Measurements from ENCODE around the gene CARS2. TPM values are rescaled to one million over a fixed set of nuclear protein-coding genes. Genes with fewer than 3 reads are reported as not detected.

The CARS2 gene
- total RNA-seq, 1 donor from 2014 or later = 57.1 TPM

DNA sequence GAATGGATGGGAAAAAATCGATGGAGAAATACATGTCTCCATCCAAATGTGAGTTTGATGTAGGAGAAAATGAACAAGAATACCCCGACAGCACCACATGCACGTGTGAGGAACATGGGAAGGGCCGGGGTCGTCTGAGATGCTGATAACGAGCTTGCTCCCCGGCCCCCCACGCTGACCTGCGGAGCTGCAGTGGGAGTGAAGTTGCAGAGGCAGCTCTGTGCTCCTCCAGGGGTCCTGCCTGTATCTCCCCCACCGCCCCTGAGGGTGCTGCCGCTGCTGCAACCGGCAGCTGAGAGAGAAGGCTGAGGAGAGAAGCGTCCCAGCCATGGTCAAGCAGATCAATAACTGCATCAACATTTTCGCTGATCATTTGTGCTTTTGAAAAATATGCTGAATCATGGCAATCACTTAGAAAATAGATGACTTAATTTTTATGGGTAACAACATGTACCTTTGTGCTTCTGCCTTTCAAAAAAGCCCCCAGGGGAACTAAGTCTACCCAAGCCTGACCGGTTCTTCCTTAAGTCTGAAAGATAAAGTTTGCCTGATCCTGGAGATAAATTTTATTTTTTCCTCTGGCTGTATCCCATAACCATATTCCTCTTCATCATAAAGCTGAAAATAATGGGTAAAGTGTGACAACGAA lies 108.8 kb downstream of the CARS2 start:
- Mint-ChIP-seq H3K4me3 (ENCODE audit: unreplicated experiment) (no peak overlapping the region), H3K4me1 (ENCODE audit: unreplicated experiment) (peaks cover 23% of the 10 kb centered on the region), H3K9me3 (ENCODE audit: unreplicated experiment) (no peaks in the 10 kb centered on the region), H3K27me3 (ENCODE audit: unreplicated experiment) (no peaks in the 10 kb centered on the region), H3K27ac (ENCODE audit: unreplicated experiment) (no peak overlapping the region), H3K36me3 (ENCODE audit: unreplicated experiment) (no peaks in the 10 kb centered on the region)
- TF ChIP-seq, protein P1, sequence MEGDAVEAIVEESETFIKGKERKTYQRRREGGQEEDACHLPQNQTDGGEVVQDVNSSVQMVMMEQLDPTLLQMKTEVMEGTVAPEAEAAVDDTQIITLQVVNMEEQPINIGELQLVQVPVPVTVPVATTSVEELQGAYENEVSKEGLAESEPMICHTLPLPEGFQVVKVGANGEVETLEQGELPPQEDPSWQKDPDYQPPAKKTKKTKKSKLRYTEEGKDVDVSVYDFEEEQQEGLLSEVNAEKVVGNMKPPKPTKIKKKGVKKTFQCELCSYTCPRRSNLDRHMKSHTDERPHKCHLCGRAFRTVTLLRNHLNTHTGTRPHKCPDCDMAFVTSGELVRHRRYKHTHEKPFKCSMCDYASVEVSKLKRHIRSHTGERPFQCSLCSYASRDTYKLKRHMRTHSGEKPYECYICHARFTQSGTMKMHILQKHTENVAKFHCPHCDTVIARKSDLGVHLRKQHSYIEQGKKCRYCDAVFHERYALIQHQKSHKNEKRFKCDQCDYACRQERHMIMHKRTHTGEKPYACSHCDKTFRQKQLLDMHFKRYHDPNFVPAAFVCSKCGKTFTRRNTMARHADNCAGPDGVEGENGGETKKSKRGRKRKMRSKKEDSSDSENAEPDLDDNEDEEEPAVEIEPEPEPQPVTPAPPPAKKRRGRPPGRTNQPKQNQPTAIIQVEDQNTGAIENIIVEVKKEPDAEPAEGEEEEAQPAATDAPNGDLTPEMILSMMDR (IDR thresholded peaks at IDR 0.05) = no peak
- DNase-seq (ENCODE audit: extremely low spot score, unreplicated experiment) = no peak

DNA sequence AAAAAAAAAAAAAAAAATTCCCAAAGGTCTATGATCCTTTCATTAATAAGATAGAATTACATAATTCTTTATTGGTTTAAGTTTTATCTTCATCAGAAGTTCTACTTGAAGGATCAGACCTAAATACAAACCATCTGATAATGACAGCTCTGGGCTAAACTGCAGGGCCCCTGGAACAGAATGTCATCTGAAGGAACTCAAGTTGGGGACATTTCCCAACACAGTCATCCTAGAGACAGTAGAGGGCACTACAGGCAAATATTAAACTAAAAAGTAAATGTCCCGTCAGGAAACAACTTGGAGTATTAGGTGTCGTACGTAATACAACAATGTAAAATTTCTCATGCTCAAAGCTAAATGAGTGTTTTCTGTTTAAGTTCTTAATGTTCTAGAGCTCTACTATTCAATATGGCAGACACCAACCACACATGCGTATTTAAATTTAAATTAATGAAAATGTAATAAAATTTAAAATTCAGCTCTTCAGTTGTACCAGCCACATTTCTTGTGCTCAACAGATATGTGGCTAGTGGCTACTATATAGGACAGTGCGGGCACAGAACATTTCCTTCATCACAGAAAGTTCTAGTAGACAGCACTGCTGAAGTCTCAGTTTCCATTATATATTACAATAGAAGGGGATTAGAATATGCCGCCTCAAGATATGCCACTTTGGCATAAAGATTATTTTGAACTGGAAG lies 112.3 kb downstream of the CARS2 start:
- peaks cover 34% of the 10 kb centered on the region for H3K4me1 Mint-ChIP-seq (ENCODE audit: unreplicated experiment)
- H3K27ac Mint-ChIP-seq (ENCODE audit: unreplicated experiment) = no peak overlapping the region
- no peak overlapping the region for H3K4me3 Mint-ChIP-seq (ENCODE audit: unreplicated experiment)
- TF ChIP-seq, protein P1 (IDR thresholded peaks at IDR 0.05) = peak; percentile 76
- DNase-seq (ENCODE audit: extremely low spot score, unreplicated experiment) = no peak
- H3K36me3 Mint-ChIP-seq (ENCODE audit: unreplicated experiment) = no peaks in the 10 kb centered on the region
- no peaks in the 10 kb centered on the region for H3K27me3 Mint-ChIP-seq (ENCODE audit: unreplicated experiment)
- H3K9me3 Mint-ChIP-seq (ENCODE audit: unreplicated experiment) = no peaks in the 10 kb centered on the region

DNA sequence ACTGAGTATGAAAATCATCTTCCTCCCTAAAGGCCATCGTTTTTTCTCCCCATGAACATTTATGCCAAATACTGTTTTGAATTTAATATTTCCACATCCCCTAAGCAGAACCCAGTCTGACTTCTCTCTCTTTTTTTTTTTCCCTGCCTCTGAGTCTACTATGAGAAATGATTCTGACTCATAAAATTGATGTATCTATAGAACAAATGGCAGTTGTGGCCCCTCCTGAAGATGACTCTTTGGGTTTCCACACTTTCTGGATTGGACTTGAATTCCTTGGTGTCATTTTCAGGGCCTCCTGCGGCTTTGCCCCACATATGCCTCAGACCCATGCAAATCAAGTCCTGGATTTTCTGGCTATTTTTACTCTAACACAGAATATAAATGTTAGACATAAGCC lies 113.3 kb downstream of the CARS2 start:
- peaks cover 32% of the 10 kb centered on the region for H3K4me1 Mint-ChIP-seq (ENCODE audit: unreplicated experiment)
- H3K4me3 Mint-ChIP-seq (ENCODE audit: unreplicated experiment) = no peak overlapping the region
- peak overlapping the region; percentile 85 for H3K27ac Mint-ChIP-seq (ENCODE audit: unreplicated experiment)
- H3K9me3 Mint-ChIP-seq (ENCODE audit: unreplicated experiment) = no peaks in the 10 kb centered on the region
- TF ChIP-seq, protein P1 (IDR thresholded peaks at IDR 0.05) = no peak
- H3K27me3 Mint-ChIP-seq (ENCODE audit: unreplicated experiment) = no peaks in the 10 kb centered on the region
- no peak for DNase-seq (ENCODE audit: extremely low spot score, unreplicated experiment)
- H3K36me3 Mint-ChIP-seq (ENCODE audit: unreplicated experiment) = no peaks in the 10 kb centered on the region

Other genes with a start within 250 kb of the CARS2 start
- 10.0 and 11.7 TPM in 2 replicates for gene RAB20, start 144.4 kb downstream of the CARS2 start, total RNA-seq
- gene NAXD, start 90.6 kb downstream of the CARS2 start, total RNA-seq = 34.3 and 35.6 TPM in 2 replicates
- 21.8 and 23.2 TPM in 2 replicates for gene ING1, start 7.6 kb upstream of the CARS2 start, total RNA-seq
- gene ANKRD10, start 209.0 kb upstream of the CARS2 start, total RNA-seq = 248 and 257 TPM in 2 replicates

Data from osteocyte (in vitro differentiated cells).